Tibial nerve (tissue), 4 donors: ENCODE data around the gene GYPE.
"Not testable (repeated sequence)": the region's sequence is repeated elsewhere in the genome, so short reads cannot be mapped to it uniquely, and the experiment has no call there.

Experiments used
- EP300 ChIP-seq, 2 donors: sonication (generic); formaldehyde crosslinking; IDR thresholded peaks; one replicate each; pipeline ENCODE4 v1.6.1; 2017; ENCODE audit warnings: antibody characterized with exemption in 2 of 2, mild to moderate bottlenecking in 1 of 2
- POLR2A ChIP-seq, 2 donors: fragments of 450-650 bp; IDR thresholded peaks; one replicate each; pipeline ENCODE4 v1.6.1; 2017; ENCODE audit warnings: antibody characterized with exemption in 2 of 2, mild to moderate bottlenecking in 2 of 2, moderate library complexity in 2 of 2
- TF ChIP-seq, protein P1 (sequence below), 5 experiments: fragments of 200-600 bp in 3 of 5; fragments of 450-650 bp in 2 of 5; sonication (generic) in 3 of 5; IDR thresholded peaks; one replicate each; pipeline ENCODE4 v1.5.1; 2016 to 2019; ENCODE audit warnings: antibody characterized with exemption in 5 of 5, mild to moderate bottlenecking in 3 of 5, moderate library complexity in 2 of 5

GRCh38 chr4:143875357-143875756 lies 30.0 kb downstream of the GYPE start:
- TF ChIP-seq, protein P1, sequence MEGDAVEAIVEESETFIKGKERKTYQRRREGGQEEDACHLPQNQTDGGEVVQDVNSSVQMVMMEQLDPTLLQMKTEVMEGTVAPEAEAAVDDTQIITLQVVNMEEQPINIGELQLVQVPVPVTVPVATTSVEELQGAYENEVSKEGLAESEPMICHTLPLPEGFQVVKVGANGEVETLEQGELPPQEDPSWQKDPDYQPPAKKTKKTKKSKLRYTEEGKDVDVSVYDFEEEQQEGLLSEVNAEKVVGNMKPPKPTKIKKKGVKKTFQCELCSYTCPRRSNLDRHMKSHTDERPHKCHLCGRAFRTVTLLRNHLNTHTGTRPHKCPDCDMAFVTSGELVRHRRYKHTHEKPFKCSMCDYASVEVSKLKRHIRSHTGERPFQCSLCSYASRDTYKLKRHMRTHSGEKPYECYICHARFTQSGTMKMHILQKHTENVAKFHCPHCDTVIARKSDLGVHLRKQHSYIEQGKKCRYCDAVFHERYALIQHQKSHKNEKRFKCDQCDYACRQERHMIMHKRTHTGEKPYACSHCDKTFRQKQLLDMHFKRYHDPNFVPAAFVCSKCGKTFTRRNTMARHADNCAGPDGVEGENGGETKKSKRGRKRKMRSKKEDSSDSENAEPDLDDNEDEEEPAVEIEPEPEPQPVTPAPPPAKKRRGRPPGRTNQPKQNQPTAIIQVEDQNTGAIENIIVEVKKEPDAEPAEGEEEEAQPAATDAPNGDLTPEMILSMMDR (IDR thresholded peaks at IDR 0.05): not testable (repeated sequence)
- TF ChIP-seq POLR2A, EP300 (IDR thresholded peaks at IDR 0.05): not testable (repeated sequence)
